GM12878 (cell line): ENCODE measurements around the gene SENP7. TPM values are rescaled to one million over a fixed set of nuclear protein-coding genes. Genes with fewer than 3 reads are reported as not detected.
A peak's percentile ranks its signal among the peaks of the same experiment; 100 is the strongest.

Experiments used
- BMI1 ChIP-seq: fragments of 450-650 bp; IDR thresholded peaks from 2 replicates; pipeline ENCODE4 v1.6.1; 2016; ENCODE audit warnings: mild to moderate bottlenecking, moderate library complexity, borderline replicate concordance
- CBFB ChIP-seq: IDR thresholded peaks from 2 replicates; pipeline ENCODE4 v1.6.1; 2016; ENCODE audit warnings: antibody characterized with exemption, low read depth
- CBX5 ChIP-seq: sonication (generic); IDR thresholded peaks from 2 replicates; pipeline ENCODE4 v1.6.1; 2016; ENCODE audit warnings: low read depth, moderate library complexity, mild to moderate bottlenecking, inconsistent platforms
- CEBPB ChIP-seq, 2 experiments: fragments of 150-350 bp in 1 of 2; IDR thresholded peaks; 2 replicates each; pipeline ENCODE4 v1.6.1; 2012 to 2014; ENCODE audit warnings: low read depth in 2 of 2, low read length in 2 of 2, borderline replicate concordance in 1 of 2, inconsistent platforms in 1 of 2
- CHD4 ChIP-seq: fragments of 200-600 bp; sonication (generic); IDR thresholded peaks from 2 replicates; pipeline ENCODE4 v1.6.1; 2016; ENCODE audit warnings: mild to moderate bottlenecking
- EED ChIP-seq: sonication (generic); IDR thresholded peaks from 2 replicates; pipeline ENCODE4 v1.6.1; 2016; ENCODE audit warnings: antibody characterized with exemption, low read depth
- ESRRA ChIP-seq: IDR thresholded peaks from 2 replicates; pipeline ENCODE4 v1.6.1; 2012; ENCODE audit warnings: mild to moderate bottlenecking, low read length, improper control_type of control experiment
- ETV6 ChIP-seq, 2 experiments: fragments of 450-650 bp in 1 of 2; IDR thresholded peaks in 1 of 2; conservative IDR thresholded peaks in 1 of 2; 2 replicates each; pipeline ENCODE4 v1.6.1; 2014; ENCODE audit warnings: antibody characterized with exemption in 1 of 2, borderline replicate concordance in 1 of 2, low read depth in 1 of 2, mild to moderate bottlenecking in 1 of 2, moderate library complexity in 1 of 2
- IRF4 ChIP-seq: IDR thresholded peaks from 2 replicates; pipeline ENCODE4 v1.6.1; 2011; ENCODE audit warnings: low read depth, low read length
- MTA3 ChIP-seq: IDR thresholded peaks from 2 replicates; pipeline ENCODE4 v1.6.1; 2012; ENCODE audit warnings: low read length, inconsistent platforms, borderline replicate concordance
- NFYA ChIP-seq: IDR thresholded peaks from 2 replicates; pipeline ENCODE4 v1.6.1; 2011; ENCODE audit warnings: low read depth, mild to moderate bottlenecking, low read length, improper control_type of control experiment, borderline replicate concordance
- NFYB ChIP-seq: IDR thresholded peaks from 2 replicates; pipeline ENCODE4 v1.6.1; 2011; ENCODE audit warnings: low read depth, mild to moderate bottlenecking, low read length, improper control_type of control experiment, moderate library complexity; ENCODE audit not compliant: insufficient read depth
- PBX3 ChIP-seq: IDR thresholded peaks from 2 replicates; pipeline ENCODE4 v1.6.1; 2011; ENCODE audit warnings: mild to moderate bottlenecking, low read depth, low read length, moderate library complexity; ENCODE audit not compliant: insufficient replicate concordance
- RB1 ChIP-seq: fragments of 450-650 bp; formaldehyde crosslinking; IDR thresholded peaks from 2 replicates; pipeline ENCODE4 v1.6.1; 2017; ENCODE audit warnings: mild to moderate bottlenecking, borderline replicate concordance
- RUNX3 ChIP-seq: IDR thresholded peaks from 2 replicates; pipeline ENCODE4 v1.6.1; 2012; ENCODE audit warnings: low read length, inconsistent platforms
- SIN3A ChIP-seq: IDR thresholded peaks from 2 replicates; pipeline ENCODE4 v1.6.1; 2012; ENCODE audit warnings: low read depth, low read length, improper control_type of control experiment
- STAT3 ChIP-seq: IDR thresholded peaks from 2 replicates; pipeline ENCODE4 v1.6.1; 2011; ENCODE audit warnings: low read depth, low read length, improper control_type of control experiment
- ZNF687 ChIP-seq: fragments of 450-650 bp; IDR thresholded peaks from 2 replicates; pipeline ENCODE4 v1.6.1; 2017; ENCODE audit warnings: mild to moderate bottlenecking, moderate library complexity
- polyA plus RNA-seq, 11 experiments: library from polyadenylated mRNA; depleted of rRNA in 4 of 11; unstranded in 6 of 11; stranded (reverse) in 5 of 11; fragments of >200 nt; fragmentation: Nextera tagmentation in 4 of 11; fragmentation: Illumina TruSeq in 1 of 11; extraction: Ambion mirVana in 4 of 11; extraction: Trizol in 1 of 11; gene quantifications; 1 replicate in 1 of 11; 2 replicates in 10 of 11; pipeline versions ENCODE4 v1.2.1 to v1.2.3, GENCODE V29; 2011 to 2016; ENCODE audit warnings: inconsistent platforms in 2 of 11, missing spikeins in 2 of 11, low read depth in 1 of 11
- total RNA-seq, 4 experiments: library from RNA; depleted of rRNA in 3 of 4; stranded (reverse); fragments of >200 nt in 3 of 4; fragmentation: Illumina TruSeq in 1 of 4; extraction: Trizol in 1 of 4; gene quantifications; 2 replicates each; pipeline versions ENCODE4 v1.2.1 to v1.2.3, GENCODE V29; 2013 to 2021
- TF ChIP-seq, protein P1 (sequence below): fragments of 450-650 bp; IDR thresholded peaks from 2 replicates; pipeline ENCODE4 v1.6.1; 2017; ENCODE audit warnings: borderline replicate concordance
- TF ChIP-seq, protein P2 (sequence below): fragments of 450-650 bp; IDR thresholded peaks from 2 replicates; pipeline ENCODE4 v1.6.1; 2017; ENCODE audit warnings: mild to moderate bottlenecking

SENP7 gene
- total and polyA plus RNA-seq, 10 of the 15 experiments (the other 5 are each of a cell fraction or from before 2014, with no cell fraction given), result 2.6 to 14.7 (median 8.3) TPM

- TF ChIP-seq IRF4, result peak; percentile 85
- 0 out of 2 replicates have a peak, but pooled peaks have one; percentile 38 for TF ChIP-seq STAT3
- TF ChIP-seq CHD4, result no peak
- no peak for TF ChIP-seq RB1
- peak; percentile 82; the same call in 1 of the 2 replicates for TF ChIP-seq MTA3
- TF ChIP-seq, protein P1, sequence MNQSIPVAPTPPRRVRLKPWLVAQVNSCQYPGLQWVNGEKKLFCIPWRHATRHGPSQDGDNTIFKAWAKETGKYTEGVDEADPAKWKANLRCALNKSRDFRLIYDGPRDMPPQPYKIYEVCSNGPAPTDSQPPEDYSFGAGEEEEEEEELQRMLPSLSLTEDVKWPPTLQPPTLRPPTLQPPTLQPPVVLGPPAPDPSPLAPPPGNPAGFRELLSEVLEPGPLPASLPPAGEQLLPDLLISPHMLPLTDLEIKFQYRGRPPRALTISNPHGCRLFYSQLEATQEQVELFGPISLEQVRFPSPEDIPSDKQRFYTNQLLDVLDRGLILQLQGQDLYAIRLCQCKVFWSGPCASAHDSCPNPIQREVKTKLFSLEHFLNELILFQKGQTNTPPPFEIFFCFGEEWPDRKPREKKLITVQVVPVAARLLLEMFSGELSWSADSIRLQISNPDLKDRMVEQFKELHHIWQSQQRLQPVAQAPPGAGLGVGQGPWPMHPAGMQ, result no peak
- TF ChIP-seq EED, result peak; percentile 50; the same call in 1 of the 2 replicates
- no peak for TF ChIP-seq SIN3A
- TF ChIP-seq, protein P2, sequence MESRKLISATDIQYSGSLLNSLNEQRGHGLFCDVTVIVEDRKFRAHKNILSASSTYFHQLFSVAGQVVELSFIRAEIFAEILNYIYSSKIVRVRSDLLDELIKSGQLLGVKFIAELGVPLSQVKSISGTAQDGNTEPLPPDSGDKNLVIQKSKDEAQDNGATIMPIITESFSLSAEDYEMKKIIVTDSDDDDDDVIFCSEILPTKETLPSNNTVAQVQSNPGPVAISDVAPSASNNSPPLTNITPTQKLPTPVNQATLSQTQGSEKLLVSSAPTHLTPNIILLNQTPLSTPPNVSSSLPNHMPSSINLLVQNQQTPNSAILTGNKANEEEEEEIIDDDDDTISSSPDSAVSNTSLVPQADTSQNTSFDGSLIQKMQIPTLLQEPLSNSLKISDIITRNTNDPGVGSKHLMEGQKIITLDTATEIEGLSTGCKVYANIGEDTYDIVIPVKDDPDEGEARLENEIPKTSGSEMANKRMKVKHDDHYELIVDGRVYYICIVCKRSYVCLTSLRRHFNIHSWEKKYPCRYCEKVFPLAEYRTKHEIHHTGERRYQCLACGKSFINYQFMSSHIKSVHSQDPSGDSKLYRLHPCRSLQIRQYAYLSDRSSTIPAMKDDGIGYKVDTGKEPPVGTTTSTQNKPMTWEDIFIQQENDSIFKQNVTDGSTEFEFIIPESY, result no peak
- TF ChIP-seq BMI1, result peak; percentile 69
- 0 out of 2 replicates have a peak, but pooled peaks have one; percentile 49 for TF ChIP-seq CBFB
- no peak for TF ChIP-seq NFYA
- no peak for TF ChIP-seq NFYB
- peak; percentile 93 for TF ChIP-seq CBX5
- TF ChIP-seq ETV6 (conservative IDR thresholded peaks at IDR 0.05 in 1 of 2, IDR thresholded peaks at IDR 0.05 in 1 of 2; ENCODE audit: borderline replicate concordance in 1 of 2, low read depth in 1 of 2), result peak in 1 of 2 experiments; percentile 85; a peak in 1 of 4 replicates
- TF ChIP-seq PBX3, result no peak
- no peak for TF ChIP-seq CEBPB (IDR thresholded peaks at IDR 0.05; ENCODE audit: borderline replicate concordance in 1 of 2, low read depth in 2 of 2, low read length in 2 of 2)
- TF ChIP-seq ZNF687, result no peak
- peak; percentile 86 for TF ChIP-seq RUNX3
- no peak for TF ChIP-seq ESRRA
Observed at GRCh38 chr3:101379658-101380376, 133.2 kb downstream of the SENP7 start (continued).
